ENCODE data around the gene SLC6A19.

DNA sequence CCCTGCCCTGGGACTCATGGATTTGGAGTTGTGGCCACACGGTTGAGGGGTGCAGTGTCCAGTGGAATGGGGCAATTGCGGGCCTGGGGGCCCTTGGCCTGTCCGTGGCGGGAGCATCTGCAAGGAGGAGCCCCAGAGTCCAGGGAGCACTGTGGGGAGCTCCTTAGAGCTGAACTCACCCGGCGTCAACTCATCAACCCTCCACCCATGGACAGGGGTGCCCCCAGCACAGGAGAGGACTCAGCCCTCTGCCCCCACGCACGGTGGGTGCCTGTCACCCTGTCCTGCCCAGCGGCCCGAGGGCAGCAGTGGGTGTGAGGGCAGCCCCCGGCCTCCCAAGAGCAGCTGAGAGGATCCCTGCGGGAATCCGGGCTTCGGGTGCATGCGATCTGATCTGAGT, 23.2 kb downstream of the SLC6A19 start:
- TF ChIP-seq CTCF (IDR thresholded peaks at IDR 0.05; ENCODE audit: low read depth, low read length) (no peak), EZH2phosphoT487 (IDR thresholded peaks at IDR 0.05; ENCODE audit: low read depth) (no peak)

Data from OCI-LY3 (cell line).